ENCODE measurements around the gene INO80C. TPM values are rescaled to one million over a fixed set of nuclear protein-coding genes. Genes with fewer than 3 reads are reported as not detected.

The INO80C gene
- total RNA-seq, 2 donors from 2014 or later, result 25.0 to 41.7 TPM

DNA sequence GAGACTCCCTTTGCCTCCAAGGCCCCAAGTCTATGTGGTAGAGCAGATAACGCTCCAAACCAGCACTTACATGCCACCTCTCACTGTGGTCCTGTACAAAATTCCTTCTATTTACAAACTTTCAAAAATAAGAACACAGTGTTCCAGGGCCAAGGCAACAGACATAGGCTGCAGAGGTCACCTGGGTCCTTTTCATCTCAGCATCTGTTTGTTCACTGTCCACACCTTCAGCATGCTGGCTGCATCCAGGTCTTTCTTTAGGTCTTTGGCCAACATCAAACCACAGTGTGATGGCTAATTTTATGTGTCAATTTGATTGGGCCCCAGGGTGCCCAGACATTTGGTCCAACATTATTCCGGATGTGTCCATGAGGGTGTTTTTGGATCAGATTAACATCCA lies 20.0 kb upstream of the INO80C start:
- H3K36me3 Mint-ChIP-seq, result no peaks in the 10 kb centered on the region
- no peak overlapping the region for H3K4me3 Mint-ChIP-seq
- ATAC-seq (no peak), DNase-seq (ENCODE audit: low spot score) (no peak)
- no peak overlapping the region for H3K27ac Mint-ChIP-seq
- peaks cover 0 to 4% of the 10 kb centered on the region in 2 donors for H3K4me1 Mint-ChIP-seq (ENCODE audit: low read depth in 2 of 2)
- no peaks in the 10 kb centered on the region for H3K9me3 Mint-ChIP-seq
- H3K27me3 Mint-ChIP-seq, result no peaks in the 10 kb centered on the region

DNA sequence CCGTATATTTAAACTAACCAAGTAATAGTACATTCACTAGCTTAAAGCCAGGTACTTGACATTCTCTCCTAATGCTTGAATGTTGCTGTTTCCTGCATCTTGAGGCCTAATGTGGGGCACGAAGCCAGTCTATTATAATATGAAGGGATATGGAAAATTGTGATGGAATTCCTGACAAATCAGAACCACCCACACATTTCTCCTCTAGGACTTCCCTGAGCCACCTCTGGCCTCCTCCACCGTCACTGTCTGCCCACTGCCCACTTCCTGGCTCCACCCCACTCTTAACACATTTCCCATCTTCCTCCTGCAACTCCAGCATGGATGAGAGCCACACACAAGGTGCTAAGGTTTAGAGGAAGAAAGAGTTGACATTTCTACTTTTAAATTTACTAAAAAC lies 19.0 kb upstream of the INO80C start:
- DNase-seq (ENCODE audit: low spot score), result no peak
- no peak overlapping the region for H3K4me3 Mint-ChIP-seq
- H3K4me1 Mint-ChIP-seq (ENCODE audit: low read depth in 2 of 2), result peaks cover 0 to 4% of the 10 kb centered on the region in 2 donors
- H3K36me3 Mint-ChIP-seq, result no peaks in the 10 kb centered on the region
- no peaks in the 10 kb centered on the region for H3K9me3 Mint-ChIP-seq
- ATAC-seq, result no peak
- no peak overlapping the region for H3K27ac Mint-ChIP-seq
- H3K27me3 Mint-ChIP-seq, result no peaks in the 10 kb centered on the region

GRCh38 chr18:35516351-35516750 lies 18.6 kb upstream of the INO80C start:
- Mint-ChIP-seq H3K4me3 (no peak overlapping the region), H3K27me3 (no peaks in the 10 kb centered on the region), H3K36me3 (no peaks in the 10 kb centered on the region), H3K4me1 (ENCODE audit: low read depth in 2 of 2) (peaks cover 0 to 4% of the 10 kb centered on the region in 2 donors), H3K9me3 (no peaks in the 10 kb centered on the region), H3K27ac (no peak overlapping the region)
- ATAC-seq, result no peak
- no peak for DNase-seq (ENCODE audit: low spot score)

DNA sequence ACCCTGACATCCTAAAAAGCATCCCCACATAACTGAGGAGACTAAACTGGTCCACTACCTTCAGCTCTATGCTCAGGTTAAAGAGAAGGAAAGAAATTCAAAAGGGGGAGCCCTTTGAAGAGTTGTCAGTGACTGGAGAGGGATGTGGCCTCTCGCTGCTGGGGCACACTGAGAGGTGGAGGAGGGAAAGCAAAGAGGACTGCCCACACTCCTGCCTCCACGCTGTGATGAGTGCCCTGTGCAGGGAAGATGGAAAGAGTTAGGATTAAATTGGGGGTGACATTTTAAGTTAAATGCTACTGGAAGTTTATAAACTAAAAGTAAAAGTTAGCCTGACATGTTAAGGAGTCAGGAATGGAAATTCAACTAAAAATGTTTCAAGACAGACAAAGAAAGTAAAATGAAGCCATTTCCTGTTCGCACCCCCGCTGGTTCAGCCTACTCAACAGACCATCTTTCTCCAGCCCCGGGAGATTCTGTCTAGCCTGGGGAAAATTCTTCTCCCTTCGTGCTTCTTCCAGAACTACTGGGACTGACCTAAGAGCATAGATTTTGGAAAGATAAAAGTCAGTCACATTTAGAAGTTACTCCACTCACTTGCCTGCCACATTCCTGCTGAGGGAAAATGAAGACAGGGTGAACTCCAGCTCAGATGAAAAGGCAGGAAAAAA lies 17.8 kb upstream of the INO80C start:
- no peak for ATAC-seq
- peaks cover 0 to 4% of the 10 kb centered on the region in 2 donors for H3K4me1 Mint-ChIP-seq (ENCODE audit: low read depth in 2 of 2)
- no peak for DNase-seq (ENCODE audit: low spot score)
- H3K27me3 Mint-ChIP-seq, result no peaks in the 10 kb centered on the region
- H3K9me3 Mint-ChIP-seq, result no peaks in the 10 kb centered on the region
- no peak overlapping the region for H3K27ac Mint-ChIP-seq
- no peak overlapping the region for H3K4me3 Mint-ChIP-seq
- H3K36me3 Mint-ChIP-seq, result no peaks in the 10 kb centered on the region

GRCh38 chr18:35514752-35515459 lies 17.1 kb upstream of the INO80C start:
- ATAC-seq, result no peak
- no peak overlapping the region for H3K4me3 Mint-ChIP-seq
- no peaks in the 10 kb centered on the region for H3K9me3 Mint-ChIP-seq
- no peaks in the 10 kb centered on the region for H3K27me3 Mint-ChIP-seq
- H3K4me1 Mint-ChIP-seq (ENCODE audit: low read depth in 2 of 2), result peaks cover 0 to 4% of the 10 kb centered on the region in 2 donors
- H3K36me3 Mint-ChIP-seq, result no peaks in the 10 kb centered on the region
- H3K27ac Mint-ChIP-seq, result no peak overlapping the region
- DNase-seq (ENCODE audit: low spot score), result no peak

GRCh38 chr18:35514283-35514682 lies 16.5 kb upstream of the INO80C start:
- ATAC-seq (no peak), DNase-seq (ENCODE audit: low spot score) (no peak)
- peaks cover 0 to 4% of the 10 kb centered on the region in 2 donors for H3K4me1 Mint-ChIP-seq (ENCODE audit: low read depth in 2 of 2)
- H3K36me3 Mint-ChIP-seq, result no peaks in the 10 kb centered on the region
- H3K9me3 Mint-ChIP-seq, result no peaks in the 10 kb centered on the region
- no peaks in the 10 kb centered on the region for H3K27me3 Mint-ChIP-seq
- no peak overlapping the region for H3K4me3 Mint-ChIP-seq
- no peak overlapping the region for H3K27ac Mint-ChIP-seq

DNA sequence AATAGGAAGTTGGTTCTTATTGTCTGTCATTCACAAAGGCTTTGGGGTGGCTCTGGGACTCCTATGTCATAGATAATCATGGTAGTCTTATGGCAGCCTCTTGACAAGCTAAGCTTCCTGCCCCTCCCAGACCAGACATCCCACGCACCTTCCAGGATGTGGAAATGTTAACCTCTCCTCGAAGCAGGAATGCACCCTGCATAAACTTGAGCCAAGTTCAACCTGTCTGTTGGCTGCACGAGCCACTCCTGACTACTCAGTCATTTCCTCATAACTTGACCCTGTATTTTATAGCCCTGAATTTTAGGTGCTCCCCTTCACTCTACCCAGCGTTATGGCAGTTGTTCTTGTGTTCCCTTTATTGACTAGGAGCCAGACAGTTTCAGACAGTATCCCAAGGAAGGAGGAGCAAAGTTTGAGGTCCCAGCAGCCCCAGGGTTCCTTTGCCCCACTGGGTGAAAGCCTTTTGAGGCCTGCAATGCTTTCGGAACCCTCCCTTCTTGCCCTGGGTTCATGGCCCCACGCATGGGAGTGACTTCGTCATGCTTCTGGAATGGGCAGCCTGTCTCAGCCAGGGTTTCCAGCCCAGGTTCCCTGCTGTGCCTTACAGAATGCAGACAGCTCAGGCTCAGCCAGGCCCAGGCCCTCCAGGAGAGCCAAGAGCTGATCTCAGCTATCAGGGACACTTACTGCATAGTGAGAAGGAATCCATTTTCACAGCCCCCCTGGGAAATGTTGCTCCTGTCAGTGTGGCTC lies 15.6 kb upstream of the INO80C start:
- H3K27ac Mint-ChIP-seq, result no peak overlapping the region
- H3K9me3 Mint-ChIP-seq, result no peaks in the 10 kb centered on the region
- no peaks in the 10 kb centered on the region for H3K27me3 Mint-ChIP-seq
- H3K4me1 Mint-ChIP-seq (ENCODE audit: low read depth in 2 of 2), result peaks cover 0 to 4% of the 10 kb centered on the region in 2 donors
- no peak for ATAC-seq
- no peak for DNase-seq (ENCODE audit: low spot score)
- no peaks in the 10 kb centered on the region for H3K36me3 Mint-ChIP-seq
- H3K4me3 Mint-ChIP-seq, result no peak overlapping the region

- ATAC-seq (no peak), DNase-seq (ENCODE audit: low spot score) (no peak)
- H3K9me3 Mint-ChIP-seq, result no peaks in the 10 kb centered on the region
- no peak overlapping the region for H3K27ac Mint-ChIP-seq
- H3K27me3 Mint-ChIP-seq, result no peaks in the 10 kb centered on the region
- H3K36me3 Mint-ChIP-seq, result no peaks in the 10 kb centered on the region
- H3K4me3 Mint-ChIP-seq, result no peak overlapping the region
- H3K4me1 Mint-ChIP-seq (ENCODE audit: low read depth in 2 of 2), result peaks cover 0 to 4% of the 10 kb centered on the region in 2 donors
Measured at GRCh38 chr18:35512761-35513160, 15.0 kb upstream of the INO80C start.

DNA sequence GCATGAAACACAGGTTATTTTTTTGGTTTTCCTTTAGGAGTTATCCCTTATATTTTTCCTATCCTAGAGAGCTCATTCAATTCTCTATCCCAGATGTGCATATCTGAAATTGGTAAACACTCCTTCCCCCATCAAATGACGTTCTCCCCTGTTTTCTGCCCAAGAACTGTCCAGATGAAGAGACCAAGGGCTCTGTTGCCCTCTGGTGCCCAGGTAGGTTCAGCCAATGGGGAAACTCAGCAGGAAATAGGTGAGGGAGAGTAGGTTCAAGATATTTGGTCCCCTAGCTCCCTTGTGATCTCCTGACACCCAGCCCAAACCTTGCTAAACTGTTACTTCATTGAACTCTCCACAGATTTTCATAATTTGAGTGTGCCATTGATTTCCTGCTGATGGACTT lies 14.1 kb upstream of the INO80C start:
- ATAC-seq (no peak), DNase-seq (ENCODE audit: low spot score) (no peak)
- H3K4me3 Mint-ChIP-seq, result no peak overlapping the region
- H3K27me3 Mint-ChIP-seq, result no peaks in the 10 kb centered on the region
- H3K9me3 Mint-ChIP-seq, result no peaks in the 10 kb centered on the region
- H3K27ac Mint-ChIP-seq, result no peak overlapping the region
- peaks cover 0 to 4% of the 10 kb centered on the region in 2 donors for H3K4me1 Mint-ChIP-seq (ENCODE audit: low read depth in 2 of 2)
- H3K36me3 Mint-ChIP-seq, result no peaks in the 10 kb centered on the region

DNA sequence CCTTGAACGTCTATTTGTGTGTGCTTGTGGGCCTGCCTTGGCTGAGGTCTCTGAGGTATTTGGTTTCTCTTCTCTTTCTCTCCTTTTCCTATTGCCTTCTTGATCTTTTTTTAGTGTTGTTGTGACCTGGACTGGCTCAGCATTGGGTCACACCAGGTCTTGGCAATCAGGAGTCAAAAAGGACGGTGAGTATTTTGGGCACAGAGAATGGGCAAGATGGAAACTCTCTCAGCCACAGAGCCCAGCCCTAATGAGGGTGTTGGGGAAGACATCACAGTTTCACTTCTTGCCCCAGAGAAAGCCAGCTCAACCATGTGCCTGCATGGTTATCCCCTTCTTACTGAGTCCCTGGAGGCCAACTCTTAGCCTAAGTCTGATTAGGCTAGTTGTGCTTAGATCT lies 13.7 kb upstream of the INO80C start:
- no peaks in the 10 kb centered on the region for H3K36me3 Mint-ChIP-seq
- H3K27me3 Mint-ChIP-seq, result no peaks in the 10 kb centered on the region
- DNase-seq (ENCODE audit: low spot score) (no peak), ATAC-seq (no peak)
- no peak overlapping the region for H3K27ac Mint-ChIP-seq
- H3K4me1 Mint-ChIP-seq (ENCODE audit: low read depth in 2 of 2), result peaks cover 0 to 4% of the 10 kb centered on the region in 2 donors
- H3K9me3 Mint-ChIP-seq, result no peaks in the 10 kb centered on the region
- H3K4me3 Mint-ChIP-seq, result no peak overlapping the region

- no peak for ATAC-seq
- peaks cover 0 to 4% of the 10 kb centered on the region in 2 donors for H3K27me3 Mint-ChIP-seq
- no peaks in the 10 kb centered on the region for H3K36me3 Mint-ChIP-seq
- H3K4me1 Mint-ChIP-seq (ENCODE audit: low read depth in 2 of 2), result peaks cover 0 to under 1% of the 10 kb centered on the region in 2 donors
- no peaks in the 10 kb centered on the region for H3K9me3 Mint-ChIP-seq
- H3K27ac Mint-ChIP-seq, result no peak overlapping the region
- H3K4me3 Mint-ChIP-seq, result no peak overlapping the region
- no peak for DNase-seq (ENCODE audit: low spot score)
Measured at GRCh38 chr18:35510076-35510651, 12.4 kb upstream of the INO80C start.

DNA sequence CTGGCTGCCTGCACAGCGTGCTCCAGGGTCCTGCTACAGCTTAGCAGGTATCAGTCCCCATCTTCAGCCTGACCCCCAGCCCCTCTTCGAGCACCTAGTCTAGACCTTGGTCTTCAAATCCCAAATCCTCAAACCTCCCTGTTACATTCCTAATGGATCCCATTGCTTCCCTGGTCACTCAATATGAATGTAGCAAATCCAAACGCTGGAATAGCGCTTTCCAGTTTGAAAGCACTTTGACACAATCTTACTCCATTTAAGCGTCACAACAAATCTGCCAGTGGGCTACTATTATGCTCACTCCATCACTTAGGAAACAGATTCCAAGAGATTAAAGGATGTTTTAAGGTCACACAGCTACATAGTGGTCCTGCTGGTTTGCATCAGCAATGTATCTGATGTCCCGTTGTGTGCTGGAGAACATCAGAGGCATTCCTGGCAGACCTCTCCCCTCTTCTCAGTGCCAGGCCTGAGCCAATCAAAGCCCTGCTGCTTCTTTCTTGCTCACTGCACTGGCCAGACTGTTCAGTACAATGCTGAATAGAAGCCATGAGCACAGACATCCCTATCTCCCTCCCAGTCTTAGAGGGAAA lies 11.1 kb upstream of the INO80C start:
- peaks cover 0 to 7% of the 10 kb centered on the region in 2 donors for H3K27me3 Mint-ChIP-seq
- no peak overlapping the region for H3K27ac Mint-ChIP-seq
- H3K9me3 Mint-ChIP-seq, result no peaks in the 10 kb centered on the region
- H3K36me3 Mint-ChIP-seq, result no peaks in the 10 kb centered on the region
- no peaks in the 10 kb centered on the region for H3K4me1 Mint-ChIP-seq (ENCODE audit: low read depth in 2 of 2)
- ATAC-seq, result no peak
- H3K4me3 Mint-ChIP-seq, result no peak overlapping the region
- no peak for DNase-seq (ENCODE audit: low spot score)

- no peaks in the 10 kb centered on the region for H3K4me1 Mint-ChIP-seq (ENCODE audit: low read depth in 2 of 2)
- ATAC-seq, result no peak
- H3K9me3 Mint-ChIP-seq, result no peaks in the 10 kb centered on the region
- H3K27ac Mint-ChIP-seq, result no peak overlapping the region
- no peak for DNase-seq (ENCODE audit: low spot score)
- H3K27me3 Mint-ChIP-seq, result peaks cover 0 to 10% of the 10 kb centered on the region in 2 donors
- H3K4me3 Mint-ChIP-seq, result no peak overlapping the region
- H3K36me3 Mint-ChIP-seq, result no peaks in the 10 kb centered on the region
Measured at GRCh38 chr18:35508030-35508429, 10.3 kb upstream of the INO80C start.
